Epithelial cell of esophagus (primary cell): ENCODE results near the gene MEIS1.

Experiments used
- DNase-seq: peaks from one replicate; pipeline ENCODE4 v3.0.0; 2010; ENCODE audit warnings: low read depth
- H3K4me3 ChIP-seq: 2 replicates; pipeline ENCODE4 v1.5.1; 2011; ENCODE audit warnings: mild to moderate bottlenecking, low read length, control low read depth
- TF ChIP-seq, protein P1 (sequence below): IDR thresholded peaks from 2 replicates; pipeline ENCODE4 v1.5.1; 2011; ENCODE audit warnings: low read depth, mild to moderate bottlenecking, low read length, control low read depth, inconsistent platforms; ENCODE audit not compliant: insufficient read depth; ENCODE audit errors: missing control alignments

The MEIS1 gene

DNA sequence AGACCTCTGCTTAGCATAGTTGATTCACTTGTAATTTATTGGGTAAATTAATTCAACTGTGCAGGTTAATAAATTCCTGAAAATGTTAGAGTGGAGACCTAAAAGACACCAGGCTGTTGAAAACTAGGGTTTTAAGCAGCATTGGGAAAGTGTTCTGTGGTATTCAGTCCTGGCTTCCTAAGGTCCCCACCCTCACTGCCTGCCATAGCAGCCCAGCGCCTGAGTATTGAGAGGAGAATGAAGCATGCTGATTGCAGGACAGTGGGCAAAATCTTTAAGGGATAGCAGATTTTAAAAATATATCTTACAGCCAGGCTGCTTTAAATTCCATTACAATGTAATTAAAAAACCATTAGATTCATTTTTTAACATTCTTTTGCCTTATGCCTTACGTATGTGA, 20.6 kb downstream of the MEIS1 start:
- TF ChIP-seq, protein P1, sequence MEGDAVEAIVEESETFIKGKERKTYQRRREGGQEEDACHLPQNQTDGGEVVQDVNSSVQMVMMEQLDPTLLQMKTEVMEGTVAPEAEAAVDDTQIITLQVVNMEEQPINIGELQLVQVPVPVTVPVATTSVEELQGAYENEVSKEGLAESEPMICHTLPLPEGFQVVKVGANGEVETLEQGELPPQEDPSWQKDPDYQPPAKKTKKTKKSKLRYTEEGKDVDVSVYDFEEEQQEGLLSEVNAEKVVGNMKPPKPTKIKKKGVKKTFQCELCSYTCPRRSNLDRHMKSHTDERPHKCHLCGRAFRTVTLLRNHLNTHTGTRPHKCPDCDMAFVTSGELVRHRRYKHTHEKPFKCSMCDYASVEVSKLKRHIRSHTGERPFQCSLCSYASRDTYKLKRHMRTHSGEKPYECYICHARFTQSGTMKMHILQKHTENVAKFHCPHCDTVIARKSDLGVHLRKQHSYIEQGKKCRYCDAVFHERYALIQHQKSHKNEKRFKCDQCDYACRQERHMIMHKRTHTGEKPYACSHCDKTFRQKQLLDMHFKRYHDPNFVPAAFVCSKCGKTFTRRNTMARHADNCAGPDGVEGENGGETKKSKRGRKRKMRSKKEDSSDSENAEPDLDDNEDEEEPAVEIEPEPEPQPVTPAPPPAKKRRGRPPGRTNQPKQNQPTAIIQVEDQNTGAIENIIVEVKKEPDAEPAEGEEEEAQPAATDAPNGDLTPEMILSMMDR = no peak
- H3K4me3 ChIP-seq = no peak overlapping the region
- DNase-seq = no peak

DNA sequence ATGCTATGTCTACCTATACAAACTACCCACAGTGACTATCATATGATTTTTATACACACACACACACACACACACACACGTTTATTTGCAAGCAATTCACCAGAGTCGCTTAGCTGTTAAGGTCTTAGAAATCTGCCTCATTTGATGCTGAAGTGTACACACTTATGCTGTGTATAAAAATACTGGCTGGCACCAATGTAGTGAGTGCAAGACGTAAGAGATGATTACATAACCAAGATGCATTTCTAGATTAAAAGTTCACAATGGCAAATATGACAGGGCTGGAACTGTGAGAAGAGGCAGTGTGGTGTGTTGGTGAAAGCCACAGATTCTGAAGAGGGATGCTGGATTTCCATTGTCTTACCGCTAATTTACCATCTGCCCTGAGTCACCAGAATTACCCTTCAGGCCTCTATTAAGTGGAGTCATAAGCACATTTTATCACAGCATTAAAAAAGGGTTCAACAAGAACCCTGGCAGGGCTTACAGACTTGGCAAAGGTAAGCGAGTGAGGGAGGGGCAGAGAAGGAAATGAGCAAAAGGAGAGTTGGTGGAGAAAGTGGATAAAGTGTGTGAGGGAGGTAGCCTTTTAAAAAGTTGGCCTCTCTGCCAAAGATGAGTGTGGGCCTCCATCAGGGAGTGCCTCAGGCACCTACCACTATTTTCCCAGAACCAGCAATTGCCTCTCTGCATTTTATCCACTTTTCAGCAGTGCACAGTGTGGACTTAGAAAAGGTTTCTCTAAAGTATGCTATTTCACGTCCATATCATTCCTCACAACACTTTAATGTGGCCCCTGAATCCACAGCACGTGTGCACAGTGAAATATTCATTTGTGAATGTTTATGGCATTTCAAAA, 21.5 kb downstream of the MEIS1 start:
- H3K4me3 ChIP-seq = no peak overlapping the region
- TF ChIP-seq, protein P1 = no peak
- DNase-seq = peak; percentile 41

DNA sequence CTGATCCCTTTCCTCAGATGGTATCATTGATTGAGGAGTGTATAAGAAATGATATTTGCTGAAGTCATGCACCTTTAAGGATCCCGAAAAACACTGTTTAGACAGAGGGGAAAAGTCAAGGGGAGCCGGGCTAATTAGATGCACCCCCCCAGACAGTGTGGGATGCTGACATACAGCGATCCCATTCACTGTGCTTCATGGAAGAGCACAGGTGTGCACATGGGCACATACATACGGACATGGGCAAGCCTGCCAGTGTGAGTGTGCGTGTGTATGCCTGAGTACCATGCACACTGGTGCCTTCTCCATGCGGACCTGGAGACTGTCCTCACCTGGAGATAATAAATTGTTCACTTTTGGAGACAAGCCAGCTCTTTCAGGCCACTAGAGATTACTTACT, 22.6 kb downstream of the MEIS1 start:
- DNase-seq = no peak
- no peak overlapping the region for H3K4me3 ChIP-seq
- TF ChIP-seq, protein P1 = no peak

DNA sequence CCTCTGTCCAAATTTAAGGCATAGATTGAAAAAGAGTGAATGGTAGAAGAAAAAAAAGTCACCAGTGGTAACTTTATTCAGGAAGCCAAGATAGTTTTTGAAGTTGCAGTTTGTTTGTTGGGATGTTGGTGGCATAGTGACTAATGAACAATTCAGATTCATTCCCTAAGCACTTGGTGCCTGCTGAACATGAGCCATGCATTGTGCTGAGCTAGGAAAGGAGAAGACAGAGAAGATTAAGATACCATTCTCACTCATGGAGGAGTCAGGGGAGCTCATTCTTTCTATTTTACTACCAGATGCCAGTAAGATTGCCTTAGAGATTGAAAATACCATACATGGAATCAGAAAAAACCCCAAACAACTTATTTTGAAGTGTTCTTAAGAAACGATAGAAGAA, 25.1 kb downstream of the MEIS1 start:
- DNase-seq = no peak
- TF ChIP-seq, protein P1 = no peak
- no peak overlapping the region for H3K4me3 ChIP-seq

DNA sequence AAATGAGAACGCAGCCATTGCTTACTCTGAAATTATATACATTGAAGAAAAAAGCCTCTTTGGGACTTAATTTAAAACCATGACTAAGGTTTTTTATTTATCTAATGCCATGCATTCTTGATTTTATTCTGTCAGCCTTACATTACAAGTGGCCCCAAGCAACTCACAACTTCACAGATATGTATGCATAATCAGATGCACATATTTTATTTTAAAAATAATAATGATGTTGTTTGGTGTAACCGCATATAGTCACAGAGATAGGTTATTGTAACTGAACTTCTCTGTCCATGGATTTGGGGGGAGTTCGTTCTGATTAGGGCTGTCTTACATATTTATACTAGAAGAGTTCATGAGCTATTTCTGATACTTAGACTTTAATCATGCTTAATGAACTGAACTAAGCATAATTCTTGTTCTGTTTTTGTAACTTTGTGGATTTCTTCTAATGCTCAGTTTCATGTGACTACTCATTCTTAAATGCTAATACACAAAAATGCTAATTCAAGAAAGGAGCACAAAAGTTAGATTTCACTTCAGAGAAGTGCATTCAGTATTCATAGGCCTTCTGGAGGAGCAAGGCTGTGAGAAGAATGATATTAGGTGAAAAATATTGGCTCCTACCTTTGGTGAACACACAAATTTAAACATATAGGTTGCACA, 26.2 kb downstream of the MEIS1 start:
- TF ChIP-seq, protein P1 = no peak
- DNase-seq = no peak
- H3K4me3 ChIP-seq = no peak overlapping the region

DNA sequence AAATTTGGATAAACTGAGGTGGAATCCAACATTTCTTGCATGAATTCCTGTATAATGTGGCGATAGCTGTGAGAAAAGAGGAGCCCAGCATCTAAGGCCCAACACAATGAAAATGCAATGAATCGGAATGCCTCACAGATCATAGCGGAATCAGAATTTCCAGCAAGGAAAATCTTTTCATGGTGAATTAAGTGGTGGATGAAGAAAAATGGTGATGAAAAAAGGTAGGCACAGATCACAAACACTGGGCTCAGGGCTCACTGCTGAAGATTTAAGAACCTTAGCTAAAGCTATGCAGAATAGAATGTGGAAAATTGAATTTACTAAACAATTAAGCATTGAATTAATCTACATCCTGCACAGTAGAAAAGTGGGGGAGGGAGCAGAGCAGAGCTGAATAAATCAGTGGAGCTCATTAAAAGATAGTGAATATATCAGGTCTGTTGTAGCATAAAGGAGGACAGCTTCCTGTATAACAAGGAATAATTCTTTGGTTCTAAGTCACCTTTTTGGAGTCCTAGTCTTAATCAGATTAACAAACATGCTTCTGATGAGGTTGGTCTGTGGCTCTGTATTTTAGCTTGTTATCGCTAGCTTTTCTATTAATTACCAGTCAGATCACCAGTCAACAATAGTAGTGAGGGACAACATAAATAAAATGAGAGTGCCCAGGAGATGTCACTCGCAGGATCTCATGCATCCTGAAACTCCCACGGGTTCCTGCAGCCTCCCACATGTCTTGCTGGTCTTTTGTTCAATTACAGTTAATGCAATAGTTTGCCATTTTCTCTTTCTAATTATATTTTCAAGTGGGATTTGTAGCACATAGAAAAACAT, 27.0 kb downstream of the MEIS1 start:
- H3K4me3 ChIP-seq = no peak overlapping the region
- DNase-seq = no peak
- TF ChIP-seq, protein P1 = no peak
